ENCODE data around the gene ARHGDIG. TPM values are rescaled to one million over a fixed set of nuclear protein-coding genes. Genes with fewer than 3 reads are reported as not detected.

ARHGDIG gene
- total RNA-seq, 1 experiment from 2014 or later: 3.1 TPM

DNA sequence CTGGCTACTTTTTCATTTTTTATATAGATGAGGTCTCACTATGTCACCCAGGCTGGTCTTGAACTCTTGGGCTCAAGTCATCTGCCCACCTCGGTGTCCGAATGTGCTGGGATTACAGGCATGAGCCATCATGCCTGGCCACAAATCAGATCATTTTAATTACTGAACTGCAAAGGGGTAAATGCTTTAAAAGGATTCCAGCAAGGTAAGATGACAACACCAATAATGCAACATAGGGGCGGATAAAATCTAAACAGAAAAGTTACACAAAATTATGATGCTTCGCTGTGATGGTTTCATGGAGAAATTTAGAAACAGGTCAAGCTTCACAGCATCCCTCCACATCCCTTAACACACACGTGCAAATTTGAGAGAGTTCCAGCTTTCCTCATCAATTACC lies 39.8 kb downstream of the ARHGDIG start:
- Histone ChIP-seq H3K4me3 (ENCODE audit: low read length) (no peak overlapping the region), H4K20me1 (ENCODE audit: insufficient read depth, low read depth, low read length) (peaks cover 15% of the 10 kb centered on the region; the same call in 1 of the 2 replicates), H3K9me3 (ENCODE audit: low read length) (no peaks in the 10 kb centered on the region), H3K4me1 (ENCODE audit: low read length) (no peaks in the 10 kb centered on the region), H3K27me3 (ENCODE audit: low read length) (no peaks in the 10 kb centered on the region), H2AFZ (ENCODE audit: low read length) (no peak overlapping the region), H3K9me2 (replicated peaks; ENCODE audit: insufficient read depth, low read length) (no peaks in the 10 kb centered on the region), H3K4me2 (ENCODE audit: low read depth, low read length, poor library complexity, severe bottlenecking) (no peak overlapping the region), H3K79me2 (ENCODE audit: low read length) (peaks cover 83% of the 10 kb centered on the region), H3K9ac (ENCODE audit: low read length) (no peak overlapping the region), H3K27ac (ENCODE audit: low read length) (no peak overlapping the region), H3K36me3 (ENCODE audit: insufficient read depth, low read length) (no peaks in the 10 kb centered on the region)
- no peak for DNase-seq

GRCh38 chr16:321532-321931 lies 41.1 kb downstream of the ARHGDIG start:
- H3K4me2 ChIP-seq (ENCODE audit: low read depth, low read length, poor library complexity, severe bottlenecking): no peak overlapping the region
- no peak overlapping the region for H3K9ac ChIP-seq (ENCODE audit: low read length)
- H3K9me3 ChIP-seq (ENCODE audit: low read length): no peaks in the 10 kb centered on the region
- H3K27ac ChIP-seq (ENCODE audit: low read length): no peak overlapping the region
- no peaks in the 10 kb centered on the region for H3K27me3 ChIP-seq (ENCODE audit: low read length)
- no peak overlapping the region for H3K4me3 ChIP-seq (ENCODE audit: low read length)
- H3K79me2 ChIP-seq (ENCODE audit: low read length): peaks cover 85% of the 10 kb centered on the region
- no peak for DNase-seq
- no peak overlapping the region for H2AFZ ChIP-seq (ENCODE audit: low read length)
- no peaks in the 10 kb centered on the region for H3K9me2 ChIP-seq (replicated peaks; ENCODE audit: insufficient read depth, low read length)
- no peaks in the 10 kb centered on the region for H3K4me1 ChIP-seq (ENCODE audit: low read length)
- peaks cover 15% of the 10 kb centered on the region; the same call in 1 of the 2 replicates for H4K20me1 ChIP-seq (ENCODE audit: insufficient read depth, low read depth, low read length)
- no peaks in the 10 kb centered on the region for H3K36me3 ChIP-seq (ENCODE audit: insufficient read depth, low read length)

GRCh38 chr16:322476-323143 lies 42.2 kb downstream of the ARHGDIG start:
- Histone ChIP-seq H3K27me3 (ENCODE audit: low read length) (no peaks in the 10 kb centered on the region), H2AFZ (ENCODE audit: low read length) (no peak overlapping the region), H3K27ac (ENCODE audit: low read length) (no peak overlapping the region), H3K4me2 (ENCODE audit: low read depth, low read length, poor library complexity, severe bottlenecking) (no peak overlapping the region), H3K9ac (ENCODE audit: low read length) (no peak overlapping the region), H3K4me1 (ENCODE audit: low read length) (no peaks in the 10 kb centered on the region), H3K4me3 (ENCODE audit: low read length) (no peak overlapping the region), H3K9me2 (replicated peaks; ENCODE audit: insufficient read depth, low read length) (no peaks in the 10 kb centered on the region), H4K20me1 (ENCODE audit: insufficient read depth, low read depth, low read length) (peaks cover 6% of the 10 kb centered on the region; the same call in 1 of the 2 replicates), H3K9me3 (ENCODE audit: low read length) (no peaks in the 10 kb centered on the region), H3K36me3 (ENCODE audit: insufficient read depth, low read length) (no peaks in the 10 kb centered on the region), H3K79me2 (ENCODE audit: low read length) (peaks cover 80% of the 10 kb centered on the region)
- no peak for DNase-seq

DNA sequence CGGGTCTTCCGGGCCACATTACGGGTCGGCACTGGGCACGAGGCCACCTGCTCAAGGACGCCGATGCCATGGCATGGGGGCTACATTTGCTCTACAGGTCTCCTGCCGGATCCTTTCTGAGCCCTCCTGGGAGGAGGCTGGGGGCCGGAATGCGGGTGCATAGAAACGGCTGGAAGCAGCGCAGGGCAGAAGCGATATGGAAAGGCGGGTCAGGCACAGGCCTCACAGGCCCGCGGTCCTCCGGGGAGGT lies 43.7 kb downstream of the ARHGDIG start:
- Histone ChIP-seq H3K9me2 (replicated peaks; ENCODE audit: insufficient read depth, low read length) (no peaks in the 10 kb centered on the region), H3K27me3 (ENCODE audit: low read length) (no peaks in the 10 kb centered on the region), H3K9ac (ENCODE audit: low read length) (no peak overlapping the region), H2AFZ (ENCODE audit: low read length) (no peak overlapping the region), H3K27ac (ENCODE audit: low read length) (no peak overlapping the region), H3K79me2 (ENCODE audit: low read length) (peaks cover 76% of the 10 kb centered on the region), H4K20me1 (ENCODE audit: insufficient read depth, low read depth, low read length) (peaks cover 4% of the 10 kb centered on the region; the same call in 1 of the 2 replicates), H3K4me3 (ENCODE audit: low read length) (no peak overlapping the region), H3K4me1 (ENCODE audit: low read length) (no peaks in the 10 kb centered on the region), H3K36me3 (ENCODE audit: insufficient read depth, low read length) (no peaks in the 10 kb centered on the region), H3K9me3 (ENCODE audit: low read length) (no peaks in the 10 kb centered on the region), H3K4me2 (ENCODE audit: low read depth, low read length, poor library complexity, severe bottlenecking) (no peak overlapping the region)
- DNase-seq: no peak

DNA sequence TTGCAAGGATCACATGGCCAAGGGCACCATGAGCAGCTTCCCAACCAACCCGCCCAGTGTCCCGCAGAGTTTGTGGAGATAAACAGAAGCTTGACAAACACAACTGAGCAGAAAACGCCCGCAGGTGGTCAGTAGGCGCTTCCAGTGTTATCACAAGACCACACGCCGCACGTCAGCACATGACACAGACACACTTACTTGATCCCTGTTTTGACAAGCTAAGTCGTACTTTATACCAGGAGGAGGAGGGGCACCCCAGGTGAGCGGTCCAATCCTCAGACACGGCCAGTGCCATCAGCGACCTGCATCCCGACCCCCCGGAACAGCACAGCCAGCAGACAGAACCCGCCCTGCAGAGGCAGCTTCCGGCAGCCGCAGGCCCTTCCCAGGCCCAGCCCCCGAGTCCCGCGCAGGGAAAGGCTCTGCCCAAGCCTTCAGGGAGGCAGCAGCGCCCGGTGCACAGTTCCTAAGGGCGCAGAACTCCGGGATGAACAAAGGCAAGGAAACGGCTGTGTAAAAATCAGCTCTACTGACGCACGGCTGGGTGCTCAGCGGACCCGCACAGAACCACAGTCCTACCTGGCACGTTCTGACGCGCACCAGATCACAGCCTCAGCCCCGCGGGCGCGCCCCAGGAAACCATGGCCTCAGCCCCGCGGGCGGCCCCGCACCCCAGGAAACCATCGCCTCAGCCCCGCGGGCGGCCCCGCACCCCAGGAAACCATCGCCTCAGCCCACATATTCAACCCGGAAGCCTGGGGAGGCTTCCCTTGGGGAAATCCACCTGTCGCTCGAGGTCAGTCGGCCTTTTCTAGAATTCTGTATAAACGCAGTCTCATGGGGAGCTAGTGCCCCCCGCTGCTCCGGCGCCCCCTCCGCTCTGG lies 44.3 kb downstream of the ARHGDIG start:
- H3K4me2 ChIP-seq (ENCODE audit: low read depth, low read length, poor library complexity, severe bottlenecking): no peak overlapping the region
- H3K4me1 ChIP-seq (ENCODE audit: low read length): no peaks in the 10 kb centered on the region
- H3K27ac ChIP-seq (ENCODE audit: low read length): no peak overlapping the region

GRCh38 chr16:325375-326145 lies 45.2 kb downstream of the ARHGDIG start:
- no peak overlapping the region for H3K27ac ChIP-seq (ENCODE audit: low read length)
- H3K36me3 ChIP-seq (ENCODE audit: insufficient read depth, low read length): no peaks in the 10 kb centered on the region
- H3K79me2 ChIP-seq (ENCODE audit: low read length): peaks cover 74% of the 10 kb centered on the region
- no peaks in the 10 kb centered on the region; the same call in 1 of the 2 replicates for H4K20me1 ChIP-seq (ENCODE audit: insufficient read depth, low read depth, low read length)
- H3K4me2 ChIP-seq (ENCODE audit: low read depth, low read length, poor library complexity, severe bottlenecking): no peak overlapping the region
- DNase-seq: no peak
- no peaks in the 10 kb centered on the region for H3K9me2 ChIP-seq (replicated peaks; ENCODE audit: insufficient read depth, low read length)
- no peaks in the 10 kb centered on the region for H3K9me3 ChIP-seq (ENCODE audit: low read length)
- no peak overlapping the region for H3K9ac ChIP-seq (ENCODE audit: low read length)
- H3K4me3 ChIP-seq (ENCODE audit: low read length): no peak overlapping the region
- no peaks in the 10 kb centered on the region for H3K27me3 ChIP-seq (ENCODE audit: low read length)
- no peak overlapping the region for H2AFZ ChIP-seq (ENCODE audit: low read length)
- H3K4me1 ChIP-seq (ENCODE audit: low read length): no peaks in the 10 kb centered on the region

More for the DNA sequence above, 44.3 kb downstream of the ARHGDIG start:
- DNase-seq: no peak
- no peaks in the 10 kb centered on the region for H3K36me3 ChIP-seq (ENCODE audit: insufficient read depth, low read length)
- H3K4me3 ChIP-seq (ENCODE audit: low read length): no peak overlapping the region
- H3K9ac ChIP-seq (ENCODE audit: low read length): no peak overlapping the region
- H3K27me3 ChIP-seq (ENCODE audit: low read length): no peaks in the 10 kb centered on the region
- peaks cover 73% of the 10 kb centered on the region for H3K79me2 ChIP-seq (ENCODE audit: low read length)
- H4K20me1 ChIP-seq (ENCODE audit: insufficient read depth, low read depth, low read length): no peaks in the 10 kb centered on the region; the same call in 1 of the 2 replicates
- no peaks in the 10 kb centered on the region for H3K9me2 ChIP-seq (replicated peaks; ENCODE audit: insufficient read depth, low read length)
- H2AFZ ChIP-seq (ENCODE audit: low read length): no peak overlapping the region
- H3K9me3 ChIP-seq (ENCODE audit: low read length): no peaks in the 10 kb centered on the region

DNA sequence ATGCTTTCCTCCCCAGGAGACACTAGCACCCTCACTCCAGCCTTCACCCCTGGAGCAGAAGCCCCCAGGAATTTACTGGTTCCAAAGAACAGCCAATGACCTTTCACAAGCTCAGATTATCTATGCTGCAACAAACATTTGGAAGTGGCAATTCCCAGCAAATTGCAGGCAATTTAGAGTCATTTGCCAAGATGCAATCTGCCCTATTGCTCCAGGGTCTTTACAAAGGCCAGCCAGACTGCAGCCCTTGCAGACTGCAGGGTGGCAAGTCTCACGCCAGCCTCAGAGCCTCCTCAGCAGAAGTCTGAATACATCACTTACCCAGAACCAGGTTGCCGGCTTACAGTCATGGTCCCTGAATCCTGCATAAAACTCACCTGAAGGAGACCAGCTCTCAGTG lies 50.4 kb downstream of the ARHGDIG start:
- no peak overlapping the region for H2AFZ ChIP-seq (ENCODE audit: low read length)
- H3K9ac ChIP-seq (ENCODE audit: low read length): no peak overlapping the region
- no peaks in the 10 kb centered on the region for H3K9me2 ChIP-seq (replicated peaks; ENCODE audit: insufficient read depth, low read length)
- H3K36me3 ChIP-seq (ENCODE audit: insufficient read depth, low read length): no peaks in the 10 kb centered on the region
- no peak overlapping the region for H3K4me3 ChIP-seq (ENCODE audit: low read length)
- H3K4me2 ChIP-seq (ENCODE audit: low read depth, low read length, poor library complexity, severe bottlenecking): no peak overlapping the region
- H3K27ac ChIP-seq (ENCODE audit: low read length): no peak overlapping the region
- H4K20me1 ChIP-seq (ENCODE audit: insufficient read depth, low read depth, low read length): peaks cover 5% of the 10 kb centered on the region; the same call in 1 of the 2 replicates
- H3K79me2 ChIP-seq (ENCODE audit: low read length): peaks cover 82% of the 10 kb centered on the region
- H3K27me3 ChIP-seq (ENCODE audit: low read length): no peaks in the 10 kb centered on the region
- peaks cover 3% of the 10 kb centered on the region; the same call in 1 of the 2 replicates for H3K9me3 ChIP-seq (ENCODE audit: low read length)
- H3K4me1 ChIP-seq (ENCODE audit: low read length): no peaks in the 10 kb centered on the region
- no peak for DNase-seq
